DND-41 (cell line): Measurements from ENCODE around the gene ZNF195.

Experiments used
- CTCF ChIP-seq: IDR thresholded peaks from 2 replicates; pipeline ENCODE4 v1.5.1; 2012; ENCODE audit warnings: borderline replicate concordance, low read length, moderate library complexity, mild to moderate bottlenecking; ENCODE audit not compliant: poor library complexity, severe bottlenecking; ENCODE audit errors: extremely low read depth
- EZH2 ChIP-seq: IDR thresholded peaks from 3 replicates; pipeline ENCODE4 v1.6.1; 2012; ENCODE audit warnings: borderline replicate concordance, low read depth, mild to moderate bottlenecking, moderate library complexity, low read length, inconsistent platforms; ENCODE audit not compliant: severe bottlenecking

GRCh38 chr11:3346587-3346986 lies 32.4 kb downstream of the ZNF195 start:
- TF ChIP-seq CTCF (no peak), EZH2 (no peak)
